Keratinocyte (primary cell): ENCODE measurements around the gene BAG3. TPM values are rescaled to one million over a fixed set of nuclear protein-coding genes. Genes with fewer than 3 reads are reported as not detected.

ENCODE experiments used
- DNase-seq: peaks from one replicate; pipeline ENCODE4 v3.0.0-alpha.2; 2011; ENCODE audit warnings: low read depth, missing footprints, low spot score
- FAIRE-seq: peaks from 2 replicates; lab custom pipeline; 2011; peaks lifted over from hg19 to GRCh38; lab: Jason Lieb, UNC
- H2AFZ ChIP-seq: 2 replicates; pipeline ENCODE4 v1.6.0; 2012; ENCODE audit warnings: low read length, control low read depth, inconsistent platforms; ENCODE audit not compliant: control insufficient read depth
- H3K27ac ChIP-seq: 2 replicates; pipeline ENCODE4 v1.5.1; 2011; ENCODE audit warnings: low read length; ENCODE audit not compliant: control insufficient read depth, insufficient read depth
- H3K27me3 ChIP-seq: 3 replicates; pipeline ENCODE4 v1.6.0; 2011; ENCODE audit warnings: low read length; ENCODE audit not compliant: control insufficient read depth, insufficient read depth; ENCODE audit errors: extremely low read depth
- H3K36me3 ChIP-seq, 2 experiments: 2 replicates in 1 of 2; 3 replicates in 1 of 2; pipeline ENCODE4 v1.5.1; 2011; ENCODE audit warnings: low read length in 2 of 2, mild to moderate bottlenecking in 1 of 2; ENCODE audit not compliant: control insufficient read depth in 2 of 2, insufficient read depth in 2 of 2; ENCODE audit errors: extremely low read depth in 1 of 2
- H3K4me1 ChIP-seq: 3 replicates; pipeline ENCODE4 v1.5.1; 2011; ENCODE audit warnings: low read length; ENCODE audit not compliant: control insufficient read depth, insufficient read depth; ENCODE audit errors: extremely low read depth
- H3K4me2 ChIP-seq: 3 replicates; pipeline ENCODE4 v1.6.0; 2011; ENCODE audit warnings: low read depth, low read length; ENCODE audit not compliant: control insufficient read depth, insufficient read depth; ENCODE audit errors: extremely low read depth
- H3K4me3 ChIP-seq, 3 experiments: fragments of 200-600 bp in 1 of 3; sonication (generic) in 1 of 3; 2 replicates in 2 of 3; 3 replicates in 1 of 3; pipeline ENCODE4 v1.5.1; 2011 to 2016; ENCODE audit warnings: low read length in 3 of 3, mild to moderate bottlenecking in 3 of 3, control low read depth in 2 of 3, inconsistent platforms in 1 of 3, low read depth in 1 of 3, mixed read lengths in 1 of 3, mixed run types in 1 of 3, moderate library complexity in 1 of 3; ENCODE audit not compliant: control insufficient read depth in 2 of 3, insufficient read depth in 2 of 3; ENCODE audit errors: extremely low read depth in 1 of 3
- H3K79me2 ChIP-seq: 2 replicates; pipeline ENCODE4 v1.6.0; 2012; ENCODE audit warnings: low read length; ENCODE audit not compliant: control insufficient read depth, insufficient read depth
- H3K9ac ChIP-seq: 3 replicates; pipeline ENCODE4 v1.6.0; 2011; ENCODE audit warnings: low read length; ENCODE audit not compliant: control insufficient read depth, insufficient read depth; ENCODE audit errors: extremely low read depth
- H3K9me1 ChIP-seq: 3 replicates; pipeline ENCODE4 v1.6.0; 2011; ENCODE audit warnings: low read length; ENCODE audit not compliant: control insufficient read depth, insufficient read depth; ENCODE audit errors: extremely low read depth
- H3K9me3 ChIP-seq: 2 replicates; pipeline ENCODE4 v1.5.1; 2012; ENCODE audit warnings: low read depth, low read length; ENCODE audit not compliant: control insufficient read depth
- H4K20me1 ChIP-seq: 3 replicates; pipeline ENCODE4 v1.6.0; 2011; ENCODE audit warnings: low read length; ENCODE audit not compliant: control insufficient read depth, insufficient read depth; ENCODE audit errors: extremely low read depth
- CTCF ChIP-seq, 3 experiments: IDR thresholded peaks in 1 of 3; conservative IDR thresholded peaks in 1 of 3; optimal IDR thresholded peaks in 1 of 3; 2 replicates in 2 of 3; 3 replicates in 1 of 3; pipeline versions ENCODE3 to v1.5.1; 2011; ENCODE audit warnings: low read length in 3 of 3, mild to moderate bottlenecking in 3 of 3, moderate library complexity in 2 of 3, control low read depth in 1 of 3, inconsistent platforms in 1 of 3; ENCODE audit not compliant: insufficient read depth in 2 of 3; ENCODE audit errors: extremely low read depth in 1 of 3
- EZH2 ChIP-seq: IDR thresholded peaks from one replicate; pipeline ENCODE4 v1.6.1; 2012; ENCODE audit warnings: inconsistent platforms, mild to moderate bottlenecking, low read length, moderate library complexity
- dilution Hi-C: fragments of 300-500 bp; cut with MboI; formaldehyde crosslinking; loops from one replicate; pipeline ENCODE4 v1.7.0; 2020; ENCODE audit warnings: low sequenced_read_pairs; ENCODE audit not compliant: extremely low pct_ligation_motif_present
- polyA plus RNA-seq, 5 experiments: library from polyadenylated mRNA; depleted of rRNA in 3 of 5; stranded (reverse) in 3 of 5; stranded (forward) in 1 of 5; unstranded in 1 of 5; fragments of >200 nt; gene quantifications; 1 replicate in 1 of 5; 2 replicates in 3 of 5; 3 replicates in 1 of 5; pipeline versions ENCODE4 v1.2.1 to v1.2.3, GENCODE V29; 2011 to 2012; ENCODE audit warnings: missing spikeins in 2 of 5, low read depth in 1 of 5, low replicate concordance in 1 of 5

Gene BAG3
- polyA plus RNA-seq, 1 donor (not counting 4 experiments of a cell fraction or from before 2014, with no cell fraction given): 26.2 TPM

GRCh38 chr10:119640384-119640783 lies 10.8 kb upstream of the BAG3 start:
- Histone ChIP-seq H3K9ac (no peak overlapping the region), H4K20me1 (no peaks in the 10 kb centered on the region), H3K27ac (no peak overlapping the region), H3K4me1 (no peaks in the 10 kb centered on the region), H3K4me2 (no peak overlapping the region), H3K79me2 (no peaks in the 10 kb centered on the region), H3K9me3 (peaks cover 6% of the 10 kb centered on the region), H3K36me3 (no peaks in the 10 kb centered on the region), H3K27me3 (no peaks in the 10 kb centered on the region), H3K9me1 (no peaks in the 10 kb centered on the region), H2AFZ (no peak overlapping the region), H3K4me3 (no peak overlapping the region)
- dilution Hi-C loops: no loop called here
- FAIRE-seq (no peak), DNase-seq (no peak)
- TF ChIP-seq CTCF (optimal IDR thresholded peaks at IDR 0.05 in 1 of 3, IDR thresholded peaks at IDR 0.05 in 1 of 3, conservative IDR thresholded peaks at IDR 0.05 in 1 of 3; ENCODE audit: extremely low read depth in 1 of 3, insufficient read depth in 2 of 3, low read length in 3 of 3): no peak
- no peak for TF ChIP-seq EZH2

GRCh38 chr10:119640875-119641526 lies 10.2 kb upstream of the BAG3 start:
- TF ChIP-seq CTCF (optimal IDR thresholded peaks at IDR 0.05 in 1 of 3, IDR thresholded peaks at IDR 0.05 in 1 of 3, conservative IDR thresholded peaks at IDR 0.05 in 1 of 3; ENCODE audit: extremely low read depth in 1 of 3, insufficient read depth in 2 of 3, low read length in 3 of 3) (no peak), EZH2 (no peak)
- no peaks in the 10 kb centered on the region for H3K36me3 ChIP-seq
- peaks cover 7% of the 10 kb centered on the region for H3K9me3 ChIP-seq
- H2AFZ ChIP-seq: no peak overlapping the region
- FAIRE-seq (no peak), DNase-seq (no peak)
- no peak overlapping the region for H3K4me3 ChIP-seq
- H3K79me2 ChIP-seq: no peaks in the 10 kb centered on the region
- dilution Hi-C loops: no loop called here
- no peaks in the 10 kb centered on the region for H3K27me3 ChIP-seq
- H4K20me1 ChIP-seq: no peaks in the 10 kb centered on the region
- no peak overlapping the region for H3K27ac ChIP-seq
- no peaks in the 10 kb centered on the region for H3K4me1 ChIP-seq
- H3K4me2 ChIP-seq: no peak overlapping the region
- no peak overlapping the region for H3K9ac ChIP-seq
- no peaks in the 10 kb centered on the region for H3K9me1 ChIP-seq
